Measurements from ENCODE around the gene LDB1.

LDB1 gene

GRCh38 chr10:102066399-102067088 lies 53.6 kb downstream of the LDB1 start:
- Histone ChIP-seq H3K36me3 (peaks cover 12% of the 10 kb centered on the region), H3K4me1 (ENCODE audit: control insufficient read depth in 1 of 2, insufficient read depth in 1 of 2, low read depth in 1 of 2, low read length in 1 of 2) (peaks cover 36 to 38% of the 10 kb centered on the region in 2 experiments), H3K4me3 (ENCODE audit: low read depth in 1 of 2, low read length in 1 of 2) (peak overlapping the region; percentile 81 to 92), H3K9me3 (no peaks in the 10 kb centered on the region), H3K27ac (peak overlapping the region; percentile 94), H3K27me3 (no peaks in the 10 kb centered on the region)
- TF ChIP-seq CTCF (IDR thresholded peaks at IDR 0.05) = no peak

- H3K4me3 ChIP-seq (ENCODE audit: low read depth in 1 of 2, low read length in 1 of 2) = peak overlapping the region; percentile 81 to 92
- peaks cover 12% of the 10 kb centered on the region for H3K36me3 ChIP-seq
- H3K27ac ChIP-seq = peak overlapping the region; percentile 94
- peaks cover 36 to 38% of the 10 kb centered on the region in 2 experiments for H3K4me1 ChIP-seq (ENCODE audit: control insufficient read depth in 1 of 2, insufficient read depth in 1 of 2, low read depth in 1 of 2, low read length in 1 of 2)
- no peak for TF ChIP-seq CTCF (IDR thresholded peaks at IDR 0.05)
- no peaks in the 10 kb centered on the region for H3K9me3 ChIP-seq
- no peaks in the 10 kb centered on the region for H3K27me3 ChIP-seq
These were observed 54.4 kb downstream of the LDB1 start for GRCh38 chr10:102065561-102066398.

GRCh38 chr10:102064868-102065560 lies 55.2 kb downstream of the LDB1 start, which contains the start of gene HPS6:
HPS6 (plus strand) TSS chr10:102065349; CDS start chr10:102065475, 126 bp downstream.
- no peaks in the 10 kb centered on the region for H3K9me3 ChIP-seq
- TF ChIP-seq CTCF (IDR thresholded peaks at IDR 0.05) = peak; percentile 72
- H3K36me3 ChIP-seq = peaks cover 12% of the 10 kb centered on the region
- H3K4me3 ChIP-seq (ENCODE audit: low read depth in 1 of 2, low read length in 1 of 2) = peak within 1 kb of the TSS; percentile 81 to 92
- peak within 1 kb of the TSS; percentile 94 for H3K27ac ChIP-seq
- H3K27me3 ChIP-seq = no peaks in the 10 kb centered on the region
- peaks cover 36 to 38% of the 10 kb centered on the region in 2 experiments for H3K4me1 ChIP-seq (ENCODE audit: control insufficient read depth in 1 of 2, insufficient read depth in 1 of 2, low read depth in 1 of 2, low read length in 1 of 2)

DNA sequence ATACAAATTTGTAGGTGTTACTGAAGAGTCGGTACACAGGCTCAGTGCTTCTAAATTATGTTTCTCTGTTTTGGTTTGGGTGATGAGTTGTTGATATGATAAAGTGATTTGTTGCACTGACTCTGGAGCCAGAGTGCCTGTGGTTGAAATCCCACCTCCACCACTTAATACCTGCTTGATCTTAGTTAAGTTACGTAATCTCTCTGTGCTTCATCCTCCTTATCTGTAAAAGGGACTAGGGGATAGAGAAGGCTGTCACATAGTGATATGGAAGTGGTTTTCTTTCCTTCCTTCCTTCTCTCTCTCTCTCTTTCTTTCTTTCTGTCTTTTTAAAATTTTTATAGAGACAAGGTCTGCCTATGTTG lies 55.7 kb downstream of the LDB1 start:
- Histone ChIP-seq H3K9me3 (no peaks in the 10 kb centered on the region), H3K4me3 (ENCODE audit: low read depth in 1 of 2, low read length in 1 of 2) (peak overlapping the region; percentile 81 to 92), H3K27me3 (no peaks in the 10 kb centered on the region), H3K36me3 (peaks cover 12% of the 10 kb centered on the region), H3K4me1 (ENCODE audit: control insufficient read depth in 1 of 2, insufficient read depth in 1 of 2, low read depth in 1 of 2, low read length in 1 of 2) (peaks cover 36 to 37% of the 10 kb centered on the region in 2 experiments), H3K27ac (peak overlapping the region; percentile 94)
- no peak for TF ChIP-seq CTCF (IDR thresholded peaks at IDR 0.05)

DNA sequence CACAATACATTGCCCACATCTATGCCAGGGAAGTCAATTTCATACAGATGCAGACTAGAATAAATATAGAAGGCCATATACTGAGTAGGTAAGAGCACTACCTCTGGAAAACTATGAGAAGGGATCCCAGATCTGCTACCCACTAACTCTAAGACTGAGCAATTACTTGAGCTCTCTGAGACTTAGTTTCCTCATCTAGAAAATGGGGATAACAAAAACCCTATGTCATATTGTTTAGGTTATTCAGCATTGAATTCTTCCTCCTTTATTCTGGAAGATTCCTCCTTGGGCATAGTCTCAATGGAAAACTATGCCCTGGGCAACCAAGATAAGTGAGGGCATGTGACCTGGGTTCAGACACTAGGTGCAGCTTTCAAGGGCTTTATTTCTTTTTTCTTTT lies 60.2 kb downstream of the LDB1 start:
- H3K4me1 ChIP-seq (ENCODE audit: control insufficient read depth in 1 of 2, insufficient read depth in 1 of 2, low read depth in 1 of 2, low read length in 1 of 2) = peaks cover 14 to 15% of the 10 kb centered on the region in 2 experiments
- no peaks in the 10 kb centered on the region for H3K27me3 ChIP-seq
- TF ChIP-seq CTCF (IDR thresholded peaks at IDR 0.05) = no peak
- H3K27ac ChIP-seq = no peak overlapping the region
- no peak overlapping the region for H3K4me3 ChIP-seq (ENCODE audit: low read depth in 1 of 2, low read length in 1 of 2)
- H3K36me3 ChIP-seq = no peaks in the 10 kb centered on the region
- H3K9me3 ChIP-seq = no peaks in the 10 kb centered on the region
